K562 (cell line): Measurements from ENCODE around the gene RNF222. TPM values are rescaled to one million over a fixed set of nuclear protein-coding genes. Genes with fewer than 3 reads are reported as not detected.

Experiments used
- ARID3B ChIP-seq: fragments of 250-450 bp; sonication (Bioruptor Pico); IDR thresholded peaks from 2 replicates; pipeline ENCODE4 v1.4.0; 2020; ENCODE audit warnings: borderline replicate concordance
- BACH1 ChIP-seq: fragments of 200-800 bp; sonication (Bioruptor generic); IDR thresholded peaks from 2 replicates; pipeline ENCODE4 v1.6.1; 2016; ENCODE audit warnings: missing genetic modification characterization, missing compliant biosample characterization
- BDP1 ChIP-seq: IDR thresholded peaks from 3 replicates; pipeline ENCODE4 v1.6.1; 2011; ENCODE audit not compliant: insufficient read length, insufficient read depth
- CTBP1 ChIP-seq: fragments of 450-650 bp; IDR thresholded peaks from 2 replicates; pipeline ENCODE4 v1.6.1; 2016; ENCODE audit warnings: borderline replicate concordance
- HINFP ChIP-seq: fragments of 450-650 bp; conservative IDR thresholded peaks from 2 replicates; pipeline ENCODE4 v1.6.1; 2016; ENCODE audit warnings: missing genetic modification characterization, low read depth, mild to moderate bottlenecking, control low read depth, missing compliant biosample characterization
- IRF2 ChIP-seq: sonication (generic); formaldehyde crosslinking; IDR thresholded peaks from 2 replicates; pipeline ENCODE4 v1.8.1; 2022; ENCODE audit warnings: mild to moderate bottlenecking, missing genetic modification reagents
- LARP7 ChIP-seq: fragments of 450-650 bp; IDR thresholded peaks from 2 replicates; pipeline ENCODE4 v1.6.1; 2016
- MAZ ChIP-seq, 2 experiments: fragments of 450-650 bp in 1 of 2; sonication (generic) in 1 of 2; formaldehyde crosslinking; IDR thresholded peaks in 1 of 2; conservative IDR thresholded peaks in 1 of 2; 2 replicates each; pipeline versions ENCODE4 v1.4.0 to v1.5.0; 2020; ENCODE audit warnings: mild to moderate bottlenecking in 1 of 2, missing genetic modification reagents in 1 of 2
- SMARCC2 ChIP-seq: fragments of 450-650 bp; IDR thresholded peaks from 2 replicates; pipeline ENCODE4 v1.6.1; 2017; ENCODE audit warnings: antibody characterized with exemption, moderate library complexity, mild to moderate bottlenecking, low read depth
- SMARCE1 ChIP-seq: fragments of 450-650 bp; IDR thresholded peaks from 2 replicates; pipeline ENCODE4 v1.7.1; 2016; ENCODE audit warnings: mild to moderate bottlenecking
- TOE1 ChIP-seq, 2 experiments: fragments of 450-650 bp in 1 of 2; sonication (generic) in 1 of 2; formaldehyde crosslinking in 1 of 2; IDR thresholded peaks; 2 replicates each; pipeline versions ENCODE4 v1.7.1 to v1.8.0; 2016 to 2022; ENCODE audit warnings: borderline replicate concordance in 2 of 2, mild to moderate bottlenecking in 2 of 2, antibody characterized with exemption in 1 of 2, inconsistent platforms in 1 of 2, low read depth in 1 of 2, missing genetic modification reagents in 1 of 2, moderate library complexity in 1 of 2
- ZNF277 ChIP-seq: fragments of 250-450 bp; sonication (Bioruptor Pico); IDR thresholded peaks from 2 replicates; pipeline ENCODE4 v1.8.0; 2022; ENCODE audit warnings: inconsistent platforms, mild to moderate bottlenecking, moderate library complexity, borderline replicate concordance
- ZNF282 ChIP-seq: sonication (generic); formaldehyde crosslinking; IDR thresholded peaks from 2 replicates; pipeline ENCODE4 v1.8.1; 2023; ENCODE audit warnings: missing genetic modification reagents
- ZNF311 ChIP-seq: fragments of 250-450 bp; sonication (Bioruptor Pico); IDR thresholded peaks from 2 replicates; pipeline ENCODE4 v1.4.0; 2020; ENCODE audit warnings: mild to moderate bottlenecking, moderate library complexity
- ZNF318 ChIP-seq, 2 experiments: fragments of 450-650 bp; IDR thresholded peaks; 2 replicates each; pipeline ENCODE4 v1.6.1; 2016; ENCODE audit warnings: mild to moderate bottlenecking in 2 of 2, borderline replicate concordance in 1 of 2, low read depth in 1 of 2, moderate library complexity in 1 of 2
- ZSCAN29 ChIP-seq: fragments of 450-650 bp; IDR thresholded peaks from 2 replicates; pipeline ENCODE4 v1.6.1; 2017
- polyA plus RNA-seq, 8 experiments: library from polyadenylated mRNA; depleted of rRNA in 4 of 8; stranded (reverse) in 5 of 8; unstranded in 3 of 8; fragments of >200 nt; fragmentation: Nextera tagmentation in 2 of 8; fragmentation: Illumina TruSeq in 1 of 8; extraction: Ambion mirVana in 2 of 8; extraction: Trizol in 1 of 8; gene quantifications; 2 replicates each; pipeline versions ENCODE4 v1.2.1 to v1.2.3, GENCODE V29; 2011 to 2014; ENCODE audit warnings: inconsistent platforms in 1 of 8, missing spikeins in 1 of 8
- total RNA-seq, 7 experiments: library from RNA; depleted of rRNA in 6 of 7; stranded (reverse); fragments of >200 nt in 6 of 7; fragmentation: Illumina TruSeq in 2 of 7; extraction: Trizol in 2 of 7; gene quantifications; 2 replicates each; pipeline versions ENCODE4 v1.2.1 to v1.2.3, GENCODE V29; 2011 to 2021; ENCODE audit warnings: low replicate concordance in 1 of 7

The RNF222 gene
- total and polyA plus RNA-seq, 9 of the 15 experiments (the other 6 are each of a cell fraction or from before 2014, with no cell fraction given), result not detected

GRCh38 chr17:8386841-8387240 is 10.8 kb downstream of the RNF222 start (continued):
- TF ChIP-seq MAZ (CRISPR knock-in tag; conservative IDR thresholded peaks at IDR 0.05 in 1 of 2, IDR thresholded peaks at IDR 0.05 in 1 of 2) (0 out of 4 replicates have a peak, but pooled peaks of 1 of the 2 experiments have one; percentile 34), ARID3B (CRISPR knock-in tag) (no peak), BACH1 (tag) (no peak), ZSCAN29 (no peak), TOE1 (IDR thresholded peaks at IDR 0.05; ENCODE audit: borderline replicate concordance) (no peak), TOE1 (CRISPR knock-in tag; IDR thresholded peaks at IDR 0.05; ENCODE audit: borderline replicate concordance, low read depth) (no peak), LARP7 (no peak), CTBP1 (peak; percentile 67; the same call in 1 of the 2 replicates), HINFP (tag) (no peak), SMARCE1 (peak; percentile 65), IRF2 (CRISPR knock-in tag) (no peak), ZNF318 (IDR thresholded peaks at IDR 0.05; ENCODE audit: borderline replicate concordance in 1 of 2, low read depth in 1 of 2) (no peak), SMARCC2 (no peak), ZNF277 (CRISPR knock-in tag) (no peak), ZNF282 (CRISPR knock-in tag) (no peak), BDP1 (no peak), ZNF311 (CRISPR knock-in tag) (no peak)
